NCI-H1105 treated with DMSO at 0.1 percent for 48 hours (cell line): Measurements from ENCODE around the gene CALN1.
A peak's percentile ranks its signal among the peaks of the same experiment; 100 is the strongest.

Source experiments
- DNase-seq: peaks from one replicate; lab custom pipeline; 2025; lab: John Stamatoyannopoulos, UW

CALN1 gene

GRCh38 chr7:71787513-71787912, 624.6 kb downstream of the CALN1 start:
- no peak for DNase-seq

DNA sequence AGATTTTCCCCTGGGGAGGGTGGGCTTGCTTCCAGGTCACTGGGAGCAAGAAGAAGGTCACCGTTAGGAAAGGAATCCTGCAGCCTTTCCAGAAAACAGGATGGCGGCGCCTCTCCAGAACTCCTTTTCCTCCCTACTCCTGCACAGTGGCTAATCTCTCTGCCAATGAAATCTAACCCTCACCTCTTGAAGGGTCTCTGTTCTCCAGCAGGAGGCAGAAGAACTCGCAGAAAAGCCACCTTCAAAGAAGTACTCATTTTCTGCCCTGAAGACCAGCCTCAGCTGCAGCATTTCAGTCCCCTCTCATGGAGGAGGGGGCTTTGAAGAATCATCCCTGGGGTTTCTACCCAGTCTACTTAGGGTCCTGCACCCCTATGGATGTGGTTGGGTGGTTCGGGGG, 626.9 kb downstream of the CALN1 start:
- DNase-seq = no peak

GRCh38 chr7:71784781-71785180, 627.4 kb downstream of the CALN1 start:
- no peak for DNase-seq

DNA sequence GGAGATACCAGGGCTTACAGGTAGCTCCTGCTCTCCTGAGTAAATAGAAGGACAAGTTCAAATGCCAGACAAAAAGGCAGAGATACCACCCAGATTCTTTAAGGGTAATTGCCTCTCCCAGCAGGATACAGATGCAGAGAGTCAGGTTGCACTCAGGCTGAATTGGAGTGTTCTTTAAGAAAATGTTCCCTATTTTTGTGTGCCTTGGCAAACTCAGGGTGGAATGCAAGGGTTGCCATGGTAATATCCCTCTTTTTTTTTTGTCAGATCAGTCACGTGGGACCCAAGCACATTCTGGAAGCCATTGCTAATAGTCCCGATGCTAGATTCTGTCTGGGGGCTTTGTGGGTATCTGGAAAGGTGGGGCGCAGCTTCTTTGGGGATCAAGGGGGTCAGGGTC, 628.0 kb downstream of the CALN1 start:
- no peak for DNase-seq

DNA sequence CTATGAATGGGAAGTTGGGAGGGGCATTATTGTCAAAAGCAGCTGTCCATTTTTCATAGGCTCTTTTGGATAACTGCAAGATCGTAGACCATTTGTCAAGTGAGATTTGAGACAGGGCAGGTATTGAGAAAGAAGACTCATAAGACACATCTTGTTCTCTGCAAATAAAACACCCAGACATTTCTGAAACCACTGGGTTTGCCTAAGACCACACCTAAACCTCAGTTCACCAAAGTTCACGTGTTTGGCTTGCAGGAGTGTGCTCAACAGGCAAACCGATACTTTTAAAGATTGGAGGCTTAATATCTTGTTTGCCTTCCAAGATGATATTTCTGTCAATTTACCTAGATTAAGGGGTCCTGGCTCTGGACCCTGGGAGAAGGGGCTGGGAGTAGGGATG, 628.4 kb downstream of the CALN1 start:
- DNase-seq = no peak

- no peak for DNase-seq
Observed at GRCh38 chr7:71782051-71782450, 630.1 kb downstream of the CALN1 start.

DNA sequence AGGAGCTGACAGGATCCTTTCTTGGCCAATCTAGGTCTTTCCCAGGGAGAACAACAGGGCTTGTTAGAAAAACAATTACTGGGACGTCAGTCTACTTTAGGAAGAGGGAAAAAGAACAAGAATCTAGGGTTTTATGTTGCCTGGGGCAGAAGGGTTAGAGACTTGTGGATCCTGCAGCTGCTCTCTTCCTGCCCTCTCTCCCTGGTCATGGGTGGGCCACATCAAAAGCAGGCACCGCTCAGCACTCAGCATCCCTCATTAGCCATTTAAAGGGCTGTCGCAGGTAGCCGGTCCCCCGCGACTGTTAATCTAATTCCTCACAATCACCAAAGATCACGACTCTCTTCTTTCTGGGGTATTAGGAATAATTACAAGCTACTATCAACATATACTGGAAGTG, 631.9 kb downstream of the CALN1 start:
- DNase-seq = no peak

DNA sequence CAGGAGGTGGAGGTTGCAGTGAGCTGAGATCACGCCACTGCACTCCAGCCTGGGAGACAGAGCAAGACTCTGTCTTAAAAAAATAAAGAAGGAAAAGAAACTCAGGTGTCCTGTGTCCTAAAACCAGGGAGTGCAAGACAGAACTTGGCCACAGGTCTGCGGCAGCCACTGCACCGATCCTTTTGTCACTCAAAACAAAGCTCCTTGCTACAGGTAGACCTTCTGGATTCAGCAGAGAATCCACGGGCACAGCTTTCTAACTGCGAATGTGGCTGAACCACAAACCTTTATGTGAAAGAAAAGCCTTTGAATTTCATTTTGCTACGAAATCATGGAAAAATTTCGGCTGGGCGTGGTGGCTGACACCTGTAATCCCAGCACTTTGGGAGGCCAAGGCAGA, 634.9 kb downstream of the CALN1 start:
- no peak for DNase-seq

GRCh38 chr7:71776726-71777125, 635.4 kb downstream of the CALN1 start:
- no peak for DNase-seq

DNA sequence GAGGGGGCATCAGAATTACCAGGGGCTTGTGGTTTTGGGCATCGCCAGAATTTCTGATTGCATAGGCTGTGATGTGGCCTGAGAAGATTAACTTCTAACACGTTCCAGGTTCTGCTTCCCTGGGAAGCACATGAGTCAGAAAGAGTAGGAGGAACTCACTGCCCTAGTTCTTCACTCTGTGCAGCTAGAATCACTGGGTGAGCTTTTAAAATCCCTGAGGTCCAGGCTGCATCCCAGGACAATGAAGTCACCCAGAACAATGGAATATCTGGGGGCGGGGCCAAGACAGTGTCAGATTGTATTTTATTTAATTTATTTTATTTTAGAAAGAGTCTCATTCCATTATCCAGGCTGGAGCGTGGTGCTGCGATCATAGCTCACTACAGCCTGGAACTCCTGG, 636.5 kb downstream of the CALN1 start:
- DNase-seq = no peak

DNA sequence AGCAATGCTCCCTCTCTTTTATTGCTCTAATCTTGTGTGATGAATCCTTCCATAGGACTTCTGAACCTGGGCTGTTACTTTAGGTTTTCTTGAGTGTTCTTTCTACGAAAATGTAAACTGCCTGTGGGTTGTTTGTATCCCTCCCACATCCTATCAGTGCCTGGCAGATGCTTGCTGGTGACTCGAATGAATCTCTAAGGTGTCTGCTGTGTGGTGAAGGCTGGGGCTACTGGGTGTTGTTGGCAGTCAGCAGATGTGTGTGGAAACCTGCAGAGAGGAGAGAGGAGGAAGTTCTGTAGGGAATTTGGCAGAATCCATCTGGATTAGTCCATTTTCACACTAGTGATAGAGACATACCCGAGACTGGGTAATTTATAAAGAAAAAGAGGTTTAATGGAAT, 639.4 kb downstream of the CALN1 start:
- no peak for DNase-seq

DNA sequence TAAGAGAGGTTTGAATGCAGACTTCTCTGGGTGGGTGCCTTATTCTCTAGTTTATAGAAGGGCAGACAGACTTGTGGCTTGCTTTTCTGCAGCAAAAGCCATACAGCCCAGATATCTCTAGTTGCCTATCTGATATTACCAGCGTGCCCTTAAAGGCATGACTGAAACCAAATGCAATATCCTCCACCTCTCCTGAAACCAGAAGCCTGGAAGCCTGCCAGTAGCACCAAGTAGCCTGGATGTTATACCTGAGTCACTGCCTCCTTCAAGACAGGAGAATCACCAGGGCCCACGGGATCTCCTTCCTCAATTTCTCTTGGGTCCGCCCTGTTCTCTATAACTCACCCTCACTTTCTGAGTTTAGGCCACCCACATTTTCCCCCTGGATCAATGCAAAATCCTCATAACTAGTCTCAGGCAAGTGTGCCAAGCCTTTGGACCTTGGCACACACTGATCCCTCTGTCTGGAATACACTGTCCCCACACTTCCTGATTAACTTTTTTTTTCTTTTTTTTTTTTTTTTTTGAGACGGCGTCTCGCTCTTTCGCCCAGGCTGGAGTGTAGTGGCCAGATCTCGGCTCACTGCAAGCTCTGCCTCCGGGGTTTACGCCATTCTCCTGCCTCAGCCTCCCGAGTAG, 641.8 kb downstream of the CALN1 start:
- no peak for DNase-seq

DNA sequence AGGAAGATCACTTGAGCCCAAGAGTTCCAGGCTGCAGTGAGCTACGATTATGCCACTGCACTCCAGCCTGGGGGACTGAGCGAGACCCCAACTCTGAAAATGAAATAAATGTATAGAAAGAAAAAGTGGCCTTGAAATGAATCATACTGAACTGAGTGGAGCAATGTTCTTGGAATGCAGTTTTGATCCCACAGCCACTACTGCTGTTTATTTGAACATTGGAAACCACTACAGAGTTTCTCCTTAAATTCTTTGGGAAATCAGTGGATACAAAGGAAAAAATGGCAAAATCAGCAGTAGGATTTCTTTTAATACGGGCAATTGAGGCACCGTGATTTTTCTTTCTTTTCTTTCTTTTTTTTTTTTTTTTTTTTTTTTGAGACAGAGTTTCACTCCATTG, 642.8 kb downstream of the CALN1 start:
- DNase-seq = no peak

DNA sequence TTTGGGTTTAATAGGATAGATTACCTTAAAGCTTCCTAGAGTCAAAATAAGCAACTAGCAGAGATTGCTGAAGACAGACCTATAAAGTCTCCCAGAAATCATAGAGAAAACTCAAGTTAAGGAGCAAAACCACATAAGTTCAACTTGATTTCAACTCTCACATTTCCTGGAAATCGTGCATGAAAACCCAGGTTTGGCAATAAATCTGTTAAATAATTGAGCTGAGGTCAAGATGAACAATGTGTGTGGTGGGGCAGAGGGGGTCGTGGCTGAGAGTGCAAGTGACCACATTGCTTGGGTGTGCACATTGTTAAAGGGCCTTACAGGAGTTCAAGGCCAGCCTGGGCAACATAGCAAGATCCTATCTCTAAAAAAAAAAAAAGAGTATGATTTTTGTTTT, 643.7 kb downstream of the CALN1 start:
- DNase-seq = no peak

DNA sequence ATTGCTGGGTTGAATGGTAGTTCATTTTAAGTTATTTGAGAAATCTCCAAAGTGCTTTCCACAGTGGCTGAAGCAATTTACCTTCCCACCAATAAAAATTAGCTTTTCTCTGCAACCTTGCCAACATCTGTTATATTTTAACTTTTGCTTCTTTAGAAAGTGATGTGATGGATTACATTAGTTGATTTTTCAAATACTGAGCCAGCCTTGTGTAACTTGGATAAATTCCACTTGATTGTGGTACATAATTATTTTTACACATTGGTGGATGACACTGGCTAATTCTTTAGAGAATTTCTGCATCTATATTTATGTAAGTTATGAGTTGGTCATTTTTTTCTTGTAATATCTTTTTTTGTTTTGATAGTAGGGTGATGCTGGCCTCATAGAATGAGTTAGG, 646.1 kb downstream of the CALN1 start:
- no peak for DNase-seq

- no peak for DNase-seq
Observed at GRCh38 chr7:71761336-71761735, 650.8 kb downstream of the CALN1 start.

- DNase-seq = no peak
Observed at GRCh38 chr7:71754828-71755227, 657.3 kb downstream of the CALN1 start.

- DNase-seq = no peak
Observed at GRCh38 chr7:71753956-71754664, 658.0 kb downstream of the CALN1 start.

DNA sequence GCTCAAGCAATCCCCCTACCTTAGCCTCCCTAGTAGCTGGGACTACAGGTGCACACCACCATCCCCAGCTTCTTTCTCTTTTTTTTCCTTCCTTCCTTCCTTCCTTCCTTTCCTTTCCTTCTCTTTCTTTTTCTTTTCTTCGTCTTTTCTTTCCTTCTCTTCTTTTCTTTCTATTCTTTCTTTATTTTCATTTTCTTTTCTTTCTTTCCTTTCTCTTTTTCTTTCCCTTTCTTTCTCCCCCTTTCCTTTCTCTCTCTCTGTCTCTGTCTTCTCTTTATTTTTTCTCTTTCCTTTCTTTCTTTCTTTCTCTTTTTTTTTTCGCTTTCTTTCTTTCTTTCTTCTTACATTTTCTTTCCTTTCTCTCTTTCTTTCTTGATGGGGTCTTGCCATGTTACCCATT, 658.9 kb downstream of the CALN1 start:
- DNase-seq = no peak

DNA sequence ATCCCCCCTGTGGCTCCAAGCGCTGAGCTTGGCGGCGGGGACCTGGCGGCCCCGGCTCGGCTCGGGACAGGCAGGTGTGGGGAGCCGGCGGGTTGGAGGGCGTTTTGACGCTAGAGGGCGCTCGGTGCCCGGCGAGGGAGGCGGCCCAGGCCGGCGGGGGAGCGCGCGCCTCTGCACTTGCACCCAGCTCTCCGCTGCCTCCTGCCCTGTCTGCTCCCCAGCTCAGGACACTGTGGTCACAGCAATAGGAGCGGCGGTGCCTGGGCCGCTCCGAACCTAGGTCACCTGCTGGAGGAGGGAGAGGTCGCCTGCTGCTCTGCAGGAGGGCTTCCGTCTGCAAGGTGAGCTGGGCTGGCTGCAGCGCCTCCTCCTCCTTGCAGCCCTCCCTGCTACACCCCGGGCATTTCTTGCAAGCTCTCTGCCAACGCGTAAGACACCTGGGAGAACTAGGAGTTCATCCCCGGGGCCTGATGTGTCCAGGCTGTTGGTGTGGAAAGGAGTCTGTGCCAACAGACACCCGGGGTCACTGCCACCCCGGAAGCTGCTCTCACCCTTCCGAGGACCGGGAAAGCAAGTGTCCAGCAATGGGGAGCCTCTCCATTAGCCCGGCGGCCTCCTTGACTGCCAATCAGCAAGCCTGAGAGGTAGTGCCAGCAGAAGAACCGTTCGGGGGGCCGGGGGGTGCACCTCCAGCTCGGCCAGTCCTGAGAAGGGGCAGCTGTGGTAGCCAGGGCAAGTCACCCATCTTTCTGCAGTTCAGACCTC, 659.8 kb downstream of the CALN1 start:
- peak; percentile 18 for DNase-seq

DNA sequence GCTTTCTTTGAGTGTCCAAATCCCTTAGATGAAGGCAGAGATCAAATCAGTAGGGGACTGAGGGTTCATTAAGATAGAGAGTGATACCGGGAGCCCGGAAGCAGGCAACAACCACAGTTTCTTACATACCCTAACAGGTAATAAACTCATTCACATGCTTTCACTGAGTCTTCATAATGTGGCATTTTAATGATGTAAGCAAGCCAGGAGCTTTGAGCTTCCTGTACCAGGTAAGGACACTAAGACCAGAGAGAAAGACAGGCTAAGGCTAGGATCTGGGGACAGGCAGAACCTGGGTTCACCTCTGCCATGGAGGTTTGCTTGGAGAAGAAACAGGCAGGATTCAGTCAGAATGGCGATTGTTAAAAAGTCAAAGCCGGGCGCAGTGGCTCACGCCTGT, 661.8 kb downstream of the CALN1 start:
- no peak for DNase-seq

DNA sequence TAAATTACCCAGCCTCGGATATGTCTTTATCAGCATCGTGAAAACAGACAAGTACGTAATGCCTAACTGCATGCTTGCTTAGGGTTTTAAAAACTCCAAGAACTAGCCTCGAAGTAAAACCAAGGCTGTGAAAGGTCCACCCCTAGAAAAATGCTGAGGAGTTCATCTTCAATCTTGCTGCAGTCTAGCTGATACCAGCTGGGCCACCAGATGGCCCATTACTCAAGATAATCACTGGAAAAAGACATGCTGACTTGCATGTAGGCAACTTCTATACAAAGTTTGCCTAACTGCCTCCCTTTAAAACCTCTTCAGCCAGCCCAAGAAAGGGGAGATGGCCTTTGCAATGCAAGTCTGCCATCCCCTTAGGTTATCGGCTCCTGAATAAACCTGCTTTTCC, 666.1 kb downstream of the CALN1 start:
- no peak for DNase-seq

GRCh38 chr7:71740174-71740560, 672.0 kb downstream of the CALN1 start:
- DNase-seq = no peak
